Central memory CD8-positive, alpha-beta T cell (primary cell): ENCODE measurements around the gene FAM241B.

ENCODE experiments used
- ATAC-seq: fragments of 150-1000 bp; cut with Tn5 transposase; replicated peaks from 2 replicates; pipeline ENCODE4 v1.10.0; 2022; ENCODE audit warnings: mild to moderate bottlenecking, moderate FRiP score, moderate number of reproducible peaks; ENCODE audit not compliant: poor library complexity, severe bottlenecking; ENCODE audit errors: extremely low read depth
- DNase-seq, 2 donors: peaks; one replicate each; pipeline ENCODE4 v3.0.0; 2021; ENCODE audit warnings: low spot score in 2 of 2
- H3K27ac Mint-ChIP-seq: one replicate; pipeline ENCODE4 v1.8.0; 2022; ENCODE audit warnings: low read depth, mild to moderate bottlenecking, moderate library complexity, mixed read lengths
- H3K27me3 Mint-ChIP-seq: one replicate; pipeline ENCODE4 v1.8.0; 2022; ENCODE audit warnings: mixed read lengths
- H3K36me3 Mint-ChIP-seq: one replicate; pipeline ENCODE4 v1.8.0; 2022; ENCODE audit warnings: mild to moderate bottlenecking, moderate library complexity, mixed read lengths; ENCODE audit not compliant: insufficient read depth
- H3K4me1 Mint-ChIP-seq: one replicate; pipeline ENCODE4 v1.8.0; 2022; ENCODE audit warnings: mixed read lengths
- H3K4me3 Mint-ChIP-seq: one replicate; pipeline ENCODE4 v1.8.0; 2022; ENCODE audit warnings: mild to moderate bottlenecking, moderate library complexity, mixed read lengths
- H3K9me3 Mint-ChIP-seq: one replicate; pipeline ENCODE4 v1.8.0; 2022; ENCODE audit warnings: mixed read lengths

FAM241B gene

DNA sequence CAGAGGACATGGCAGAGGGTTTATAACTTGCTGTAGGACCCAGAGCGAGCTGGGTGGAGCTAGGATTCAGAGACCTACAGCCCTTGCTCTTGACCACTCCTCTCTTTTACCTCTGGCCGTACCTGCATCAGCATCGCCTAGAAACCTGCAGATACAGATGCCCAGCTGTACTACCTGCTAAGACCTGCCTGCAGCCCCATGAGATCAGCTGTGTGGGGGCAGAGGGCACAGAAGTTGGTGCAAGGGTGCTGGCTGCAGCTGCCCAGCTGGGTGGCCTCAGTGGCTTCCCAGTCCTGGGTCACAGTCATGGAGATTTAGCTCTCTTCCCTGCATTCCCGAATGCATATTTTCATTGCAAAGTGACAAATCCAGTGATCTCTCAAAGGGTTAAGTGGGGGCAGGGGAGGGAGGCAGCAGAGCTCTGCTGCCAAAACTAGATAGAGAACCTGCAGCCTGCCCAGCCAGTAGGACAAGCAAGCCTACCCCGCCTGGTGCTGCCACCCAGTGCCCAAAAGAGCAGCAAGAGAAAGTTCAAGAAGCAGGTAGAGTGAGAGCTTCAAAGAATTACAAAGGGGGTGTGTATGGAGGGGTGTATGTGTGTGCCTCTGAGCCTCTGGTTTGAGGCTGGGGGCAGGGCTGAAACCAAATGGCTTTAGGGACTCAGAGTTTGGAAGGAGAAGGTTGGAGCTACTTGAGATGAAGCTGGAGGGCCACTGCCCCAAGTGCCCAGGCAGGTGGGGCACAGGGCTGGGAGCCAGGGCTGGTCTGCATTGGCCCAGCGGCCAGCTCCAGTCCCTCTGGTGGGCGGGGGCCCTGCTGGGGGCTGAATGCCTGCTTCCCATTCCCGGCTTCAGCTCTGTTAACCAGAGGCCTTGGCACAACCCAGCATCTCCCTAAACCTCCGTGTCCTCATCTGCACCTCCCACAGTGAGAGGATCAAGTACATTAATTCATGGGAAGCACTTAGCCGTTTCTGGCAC lies 6.9 kb downstream of the FAM241B start:
- H3K27ac Mint-ChIP-seq = no peak overlapping the region
- DNase-seq (no peak), ATAC-seq (no peak)
- H3K36me3 Mint-ChIP-seq = peaks cover 5% of the 10 kb centered on the region
- no peaks in the 10 kb centered on the region for H3K27me3 Mint-ChIP-seq
- H3K9me3 Mint-ChIP-seq = no peaks in the 10 kb centered on the region
- peaks cover 7% of the 10 kb centered on the region for H3K4me1 Mint-ChIP-seq
- no peak overlapping the region for H3K4me3 Mint-ChIP-seq

DNA sequence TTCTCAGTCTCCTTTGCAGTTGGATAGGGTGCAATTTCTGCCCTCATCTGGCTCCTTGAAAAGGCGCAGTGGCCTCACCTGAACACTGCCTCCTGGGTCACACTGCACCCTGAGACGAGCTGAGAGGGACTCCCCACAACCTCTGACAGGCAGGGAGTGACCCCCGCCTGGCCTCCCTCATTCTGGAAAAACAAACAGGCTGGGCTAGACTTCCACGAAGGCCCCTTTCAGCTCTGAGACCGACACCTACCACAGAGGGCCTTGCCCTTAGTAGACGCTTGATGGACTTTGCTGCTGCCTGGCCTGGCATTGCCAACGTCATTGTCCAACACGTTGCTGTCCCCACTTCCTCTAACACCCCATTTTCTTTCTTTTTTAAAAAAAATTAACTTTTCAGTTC lies 8.6 kb downstream of the FAM241B start:
- Mint-ChIP-seq H3K36me3 (no peaks in the 10 kb centered on the region), H3K4me3 (no peak overlapping the region), H3K4me1 (no peaks in the 10 kb centered on the region), H3K9me3 (no peaks in the 10 kb centered on the region), H3K27ac (no peak overlapping the region), H3K27me3 (peaks cover 14% of the 10 kb centered on the region)
- DNase-seq (no peak), ATAC-seq (no peak)

DNA sequence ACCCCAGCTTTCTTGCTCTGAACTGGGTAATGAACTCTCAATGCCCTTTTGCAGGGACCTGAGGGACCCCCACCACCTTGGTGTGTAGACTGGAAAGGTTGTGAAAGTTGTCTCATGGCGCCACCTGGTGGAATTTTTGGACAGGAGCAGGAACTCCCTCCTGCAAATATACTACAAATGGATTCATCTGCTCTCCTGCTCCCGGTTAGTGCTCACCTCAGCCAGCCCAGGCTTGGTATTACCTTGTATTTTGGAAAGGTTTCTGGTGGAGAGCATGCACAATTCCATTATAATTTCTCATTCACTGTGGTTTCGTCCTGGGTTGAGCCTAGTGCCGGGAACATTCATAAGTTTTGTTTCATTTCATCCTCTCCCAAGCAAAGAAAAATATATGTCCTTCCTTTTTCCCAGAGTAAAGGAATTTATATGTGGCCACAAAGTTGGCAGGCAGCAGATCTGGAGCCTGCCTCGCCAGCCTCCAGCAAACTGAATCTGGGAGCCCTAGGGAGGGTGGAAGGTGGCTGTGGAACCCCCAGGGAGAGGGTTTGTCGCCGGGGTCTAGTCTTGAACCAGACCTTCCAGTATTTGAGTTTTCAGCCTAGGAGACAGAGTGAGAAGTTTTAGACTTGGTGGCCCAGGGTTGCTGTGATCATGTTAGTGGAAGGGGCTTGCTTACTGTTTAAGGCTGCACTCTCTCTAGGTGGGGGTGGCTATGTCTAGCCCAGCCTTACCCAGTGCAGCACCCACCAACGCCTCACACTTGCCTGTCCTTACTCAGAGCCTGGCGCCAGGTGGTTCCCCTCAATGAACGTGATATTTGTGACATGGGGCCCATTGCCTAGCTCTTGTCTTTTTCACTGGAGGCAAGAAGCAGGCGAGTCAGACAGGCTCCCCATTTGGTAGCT lies 9.5 kb downstream of the FAM241B start:
- no peak overlapping the region for H3K4me3 Mint-ChIP-seq
- DNase-seq (peak; percentile 47 to 56), ATAC-seq (peak; percentile 28)
- no peaks in the 10 kb centered on the region for H3K4me1 Mint-ChIP-seq
- no peaks in the 10 kb centered on the region for H3K36me3 Mint-ChIP-seq
- H3K9me3 Mint-ChIP-seq = no peaks in the 10 kb centered on the region
- H3K27me3 Mint-ChIP-seq = peaks cover 17% of the 10 kb centered on the region
- H3K27ac Mint-ChIP-seq = no peak overlapping the region

- Mint-ChIP-seq H3K4me1 (no peaks in the 10 kb centered on the region), H3K9me3 (no peaks in the 10 kb centered on the region), H3K27ac (no peak overlapping the region), H3K27me3 (peaks cover 23% of the 10 kb centered on the region), H3K36me3 (no peaks in the 10 kb centered on the region), H3K4me3 (no peak overlapping the region)
- DNase-seq = no peak
- ATAC-seq = no peak
Measured at GRCh38 chr10:69640196-69640980, 10.3 kb downstream of the FAM241B start.

GRCh38 chr10:69641261-69641980 lies 11.4 kb downstream of the FAM241B start:
- H3K27me3 Mint-ChIP-seq = peaks cover 28% of the 10 kb centered on the region
- no peak overlapping the region for H3K4me3 Mint-ChIP-seq
- no peak overlapping the region for H3K27ac Mint-ChIP-seq
- no peaks in the 10 kb centered on the region for H3K36me3 Mint-ChIP-seq
- no peaks in the 10 kb centered on the region for H3K9me3 Mint-ChIP-seq
- no peak for DNase-seq
- H3K4me1 Mint-ChIP-seq = no peaks in the 10 kb centered on the region
- ATAC-seq = no peak

DNA sequence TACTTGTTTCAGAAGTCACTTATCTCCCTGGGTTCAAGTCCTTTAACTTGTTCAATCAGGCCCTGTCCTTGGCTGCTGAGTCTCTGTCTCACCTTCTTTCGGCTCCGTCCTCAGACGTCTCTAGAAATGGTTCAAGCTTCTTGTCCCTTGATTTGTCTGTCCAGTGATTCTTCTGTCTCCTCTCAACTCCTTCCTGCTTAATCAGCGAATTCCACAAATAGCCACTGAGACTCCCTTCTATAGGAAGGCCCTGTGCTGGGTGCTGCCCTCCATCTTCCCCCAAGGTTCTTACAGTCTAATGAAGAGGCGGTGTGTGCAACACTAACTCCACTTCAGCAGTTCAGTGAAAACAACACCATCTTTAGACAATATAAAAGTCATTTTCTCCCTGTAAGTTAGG lies 12.7 kb downstream of the FAM241B start:
- no peaks in the 10 kb centered on the region for H3K9me3 Mint-ChIP-seq
- H3K27me3 Mint-ChIP-seq = peaks cover 28% of the 10 kb centered on the region
- H3K4me1 Mint-ChIP-seq = no peaks in the 10 kb centered on the region
- no peaks in the 10 kb centered on the region for H3K36me3 Mint-ChIP-seq
- no peak overlapping the region for H3K4me3 Mint-ChIP-seq
- no peak for ATAC-seq
- DNase-seq = no peak
- no peak overlapping the region for H3K27ac Mint-ChIP-seq

- ATAC-seq = no peak
Measured at GRCh38 chr10:69643779-69644657, 14.0 kb downstream of the FAM241B start.

GRCh38 chr10:69644658-69645295 lies 14.7 kb downstream of the FAM241B start:
- ATAC-seq = no peak
- DNase-seq = no peak
- Mint-ChIP-seq H3K4me3 (no peak overlapping the region), H3K4me1 (no peaks in the 10 kb centered on the region), H3K36me3 (no peaks in the 10 kb centered on the region), H3K27me3 (peaks cover 28% of the 10 kb centered on the region), H3K27ac (peak overlapping the region; percentile 4), H3K9me3 (no peaks in the 10 kb centered on the region)

More at GRCh38 chr10:69643779-69644657, 14.0 kb downstream of the FAM241B start:
- Mint-ChIP-seq H3K27me3 (peaks cover 28% of the 10 kb centered on the region), H3K4me1 (no peaks in the 10 kb centered on the region), H3K4me3 (no peak overlapping the region), H3K9me3 (no peaks in the 10 kb centered on the region), H3K27ac (no peak overlapping the region), H3K36me3 (no peaks in the 10 kb centered on the region)
- DNase-seq = no peak

- ATAC-seq (no peak), DNase-seq (no peak)
- Mint-ChIP-seq H3K9me3 (no peaks in the 10 kb centered on the region), H3K27ac (peak overlapping the region; percentile 4), H3K4me3 (no peak overlapping the region), H3K27me3 (peaks cover 28% of the 10 kb centered on the region), H3K4me1 (no peaks in the 10 kb centered on the region), H3K36me3 (no peaks in the 10 kb centered on the region)
Measured at GRCh38 chr10:69645296-69646184, 15.5 kb downstream of the FAM241B start.
